Stimulated activated CD4-positive, alpha-beta T cell treated with anti-CD3 and anti-CD28 coated beads, Interleukin-2, amount 100 ng/mL, for 24 hours (primary cell): ENCODE data around the gene DNM1.

Source experiments
- DNase-seq, 2 donors: peaks; one replicate each; pipeline ENCODE4 v3.0.0-alpha.2; 2020

DNM1 gene

GRCh38 chr9:128206484-128206883, 3.3 kb downstream of the DNM1 start:
- no peak for DNase-seq

DNA sequence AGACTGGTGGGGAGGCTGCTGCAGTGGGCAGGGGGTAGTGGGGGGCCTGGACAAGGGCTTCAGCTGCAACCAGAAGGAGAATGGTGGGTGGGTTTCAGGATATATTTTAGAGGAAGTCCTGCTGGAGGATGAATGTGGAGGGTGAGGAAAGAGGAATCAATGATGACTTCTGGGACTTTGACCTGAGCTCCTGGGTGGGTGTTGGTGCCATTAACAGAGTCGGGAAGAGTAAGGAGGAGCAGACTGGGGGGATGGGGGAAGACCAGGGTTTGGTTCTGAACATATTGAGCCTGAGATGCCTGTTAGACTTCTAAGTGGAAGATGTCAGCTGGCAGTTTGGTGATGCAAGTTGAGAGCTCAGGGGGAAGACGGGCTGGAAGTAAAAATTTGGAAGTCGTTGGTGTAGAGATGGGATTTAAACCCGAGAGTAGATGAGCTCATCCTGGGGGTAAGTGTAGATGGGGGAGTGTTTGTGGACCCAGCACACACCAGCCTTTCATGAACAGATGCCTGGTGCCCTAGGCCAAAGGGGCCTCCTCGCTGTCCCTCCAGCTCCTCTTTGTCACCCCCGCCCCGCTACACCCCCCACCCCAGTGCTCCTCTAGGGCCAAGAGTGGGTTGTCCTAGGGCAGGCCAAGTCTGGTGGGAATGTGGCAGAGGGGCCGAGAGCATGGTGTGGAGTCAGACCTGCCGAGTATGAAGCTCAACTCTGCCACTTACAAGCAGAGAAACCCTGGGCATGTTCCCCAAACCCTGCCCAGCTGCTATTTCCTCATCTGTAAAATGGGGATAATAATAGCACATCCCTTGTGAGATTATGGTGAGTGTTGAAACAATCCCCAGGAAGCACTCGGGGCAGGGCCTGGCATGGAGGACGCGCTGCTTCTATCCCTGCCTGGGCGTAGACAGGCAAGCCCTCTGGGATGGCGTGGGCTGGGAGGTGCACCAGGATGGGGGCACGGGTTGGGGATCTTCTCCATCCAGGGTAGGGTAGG, 4.0 kb downstream of the DNM1 start:
- DNase-seq = no peak

DNA sequence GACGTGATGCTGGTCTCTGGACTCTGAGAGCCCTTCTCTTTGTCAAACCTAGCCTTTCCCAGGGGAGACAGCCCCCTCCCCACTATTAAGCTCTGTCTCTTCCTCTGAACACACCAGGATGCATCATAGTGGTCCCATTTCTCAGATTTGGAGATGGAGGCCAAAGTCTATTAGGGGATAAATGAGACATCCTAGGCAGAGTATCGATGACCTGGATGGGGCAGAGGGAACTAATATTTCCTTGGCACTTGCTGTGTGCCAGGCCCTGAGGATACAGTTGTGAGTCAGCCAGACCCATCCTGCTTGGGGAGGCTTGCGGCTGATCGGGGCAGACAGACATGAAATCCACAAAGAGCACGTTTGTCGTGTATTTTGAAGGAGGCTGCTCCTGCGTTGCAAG, 5.2 kb downstream of the DNM1 start:
- no peak for DNase-seq

DNA sequence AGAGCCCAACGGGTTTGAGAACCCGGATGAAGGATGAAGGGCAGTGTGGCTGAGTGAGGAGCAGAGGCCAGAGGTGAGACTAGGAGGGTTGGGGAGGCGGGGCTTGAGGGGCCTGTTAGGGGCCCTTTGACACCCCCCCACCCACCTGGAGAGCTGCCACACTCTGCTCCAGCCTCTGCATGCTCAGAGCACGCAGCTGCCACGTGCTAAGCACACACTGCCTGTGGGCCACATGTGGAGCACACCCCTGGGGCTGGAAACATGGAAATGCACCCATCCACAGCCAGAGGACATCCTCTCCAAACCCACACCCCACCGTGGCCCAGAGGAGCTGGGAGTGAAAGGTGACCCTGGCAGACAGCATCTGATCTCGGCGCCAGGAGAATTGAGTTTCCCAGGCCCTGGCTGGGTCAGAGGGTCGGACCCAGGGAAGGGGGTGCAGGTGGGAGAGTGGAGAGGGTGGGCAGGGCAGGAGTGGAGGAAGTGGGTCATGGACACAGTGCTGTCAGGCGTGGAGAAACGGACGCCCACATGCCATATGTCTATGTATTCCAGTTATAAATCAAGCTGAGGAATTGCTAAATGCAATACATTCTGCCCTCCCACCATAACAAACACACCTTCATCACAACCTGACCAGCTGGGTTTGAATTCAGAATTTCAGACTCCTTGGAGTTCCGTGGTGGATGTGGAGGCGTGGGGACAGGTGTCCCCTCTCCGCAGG, 5.9 kb downstream of the DNM1 start:
- no peak for DNase-seq

GRCh38 chr9:128211186-128211980, 8.2 kb downstream of the DNM1 start:
- DNase-seq = no peak

GRCh38 chr9:128211981-128212281, 8.8 kb downstream of the DNM1 start:
- no peak for DNase-seq

DNA sequence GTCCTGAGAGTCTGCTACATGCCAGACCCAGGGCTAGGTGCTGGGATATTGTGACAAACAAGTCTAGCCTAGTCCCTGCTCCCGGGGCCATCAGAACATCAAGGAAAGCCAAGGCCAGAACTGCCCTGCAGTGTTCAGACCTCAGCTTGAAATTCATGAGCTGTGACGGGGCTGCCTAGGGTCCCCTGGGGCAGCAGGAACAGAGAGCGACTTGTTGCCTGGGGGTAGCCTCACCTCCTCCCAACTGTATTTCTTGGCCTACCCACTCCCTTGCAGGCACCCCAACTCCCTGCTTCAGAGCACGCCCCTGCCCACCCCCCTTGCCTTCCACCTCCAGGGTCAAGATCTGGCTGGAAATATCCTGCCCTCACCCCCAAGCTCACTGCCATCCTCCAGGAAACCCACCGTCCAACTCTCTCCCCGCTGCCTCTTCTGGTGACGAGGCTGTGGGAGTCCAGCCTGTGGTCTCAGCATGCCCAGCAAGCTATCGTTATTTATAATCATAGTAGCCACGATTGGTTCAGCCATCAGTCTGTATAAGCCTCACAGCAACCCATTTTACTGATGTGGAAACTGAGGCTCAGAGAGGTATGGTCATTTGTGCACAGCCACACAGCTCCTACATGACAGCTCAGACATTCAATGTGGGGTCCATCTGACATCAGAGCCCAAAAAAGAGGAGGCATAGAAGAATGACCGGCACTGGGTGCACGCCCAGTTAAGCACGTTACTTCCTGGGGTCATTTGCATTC, 10.7 kb downstream of the DNM1 start:
- DNase-seq = no peak

DNA sequence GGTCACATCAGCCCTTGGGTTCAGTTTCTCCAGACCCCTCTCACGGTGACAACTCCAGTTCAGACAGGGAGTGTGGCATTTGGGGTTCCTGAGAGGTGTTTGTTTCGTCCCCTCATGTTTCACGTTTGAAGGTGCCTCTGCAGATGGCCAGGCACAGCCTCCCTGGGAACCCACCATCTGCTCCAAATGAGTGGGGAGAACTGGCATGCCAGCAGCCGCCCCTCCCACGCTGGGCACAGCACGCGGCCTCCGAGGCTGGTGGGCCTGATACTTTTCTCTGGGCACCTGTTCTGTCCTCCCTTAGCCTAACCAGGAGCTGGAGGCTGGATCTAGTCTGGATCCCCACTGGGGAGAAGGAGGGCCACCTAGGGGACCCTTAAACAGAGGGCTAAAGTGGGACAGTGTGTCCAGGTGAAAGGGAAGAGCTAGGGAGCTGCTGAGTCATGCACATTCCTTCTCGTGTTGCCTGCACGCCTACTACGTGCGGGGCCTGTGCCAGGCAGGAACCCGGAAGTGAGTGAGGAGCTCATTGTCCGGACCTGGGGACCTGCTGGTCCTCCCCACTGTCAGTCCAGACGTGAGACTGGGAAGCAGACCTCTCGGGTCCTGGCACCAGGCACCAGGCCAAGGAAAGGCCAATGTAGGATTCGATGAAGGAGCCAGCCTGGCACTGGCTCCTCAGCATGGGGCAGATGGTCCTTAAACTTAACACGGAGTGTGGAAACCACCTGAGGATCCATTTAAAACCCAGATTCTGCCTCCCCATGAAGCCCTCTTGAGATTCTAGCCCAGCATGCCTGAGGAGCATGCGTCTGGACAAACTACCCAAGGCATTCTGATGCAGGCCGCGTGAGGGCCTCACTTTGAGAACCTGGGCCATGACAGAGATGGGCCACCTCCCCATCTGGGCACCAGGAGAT, 11.7 kb downstream of the DNM1 start:
- DNase-seq = no peak

DNA sequence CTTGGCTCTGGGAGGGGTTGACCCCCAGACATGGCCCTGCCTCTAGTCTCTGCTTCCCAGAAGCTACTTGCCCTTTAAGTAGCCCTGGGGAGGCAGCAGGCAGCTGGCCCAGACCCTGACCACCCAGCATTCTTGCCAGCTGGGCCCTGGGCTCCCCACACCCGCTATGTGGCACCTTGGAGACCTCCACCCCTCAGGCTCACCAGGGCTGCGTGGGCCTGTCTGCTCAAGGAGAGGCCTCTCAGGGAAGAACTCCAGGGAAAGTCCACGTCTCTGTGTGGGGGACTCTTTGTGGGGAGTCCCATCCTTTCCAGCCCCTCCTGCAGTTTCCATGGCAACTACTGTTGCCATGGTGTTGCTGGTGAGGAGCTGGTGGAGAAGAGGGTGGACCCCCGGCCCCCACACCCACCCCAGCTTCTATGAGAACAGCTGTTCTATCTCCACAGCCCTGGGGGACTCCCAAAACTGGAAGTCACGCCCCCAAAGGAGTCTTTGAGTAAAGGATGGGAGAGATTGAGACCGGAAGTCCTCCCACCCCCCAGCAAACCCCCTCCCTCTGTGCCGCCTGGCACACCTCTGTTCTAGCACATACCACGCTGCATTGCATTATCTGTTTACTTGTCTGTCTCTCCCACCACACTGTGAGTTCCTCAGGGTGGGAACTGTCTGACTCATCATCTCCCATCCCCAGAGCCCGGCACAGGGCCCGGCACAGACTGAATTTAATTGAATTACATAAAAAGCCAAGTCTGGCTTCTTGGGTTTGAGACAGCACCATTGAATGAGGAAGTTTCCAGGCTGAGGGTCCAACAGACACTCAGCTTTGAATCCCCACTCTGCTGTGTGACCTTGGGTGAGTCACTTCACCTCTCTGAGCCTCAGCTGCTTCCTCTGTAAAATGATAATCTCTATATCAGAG, 12.6 kb downstream of the DNM1 start:
- no peak for DNase-seq

GRCh38 chr9:128216781-128217553, 13.8 kb downstream of the DNM1 start:
- no peak for DNase-seq

- no peak for DNase-seq
These were observed 15.0 kb downstream of the DNM1 start for GRCh38 chr9:128218172-128218517.

DNA sequence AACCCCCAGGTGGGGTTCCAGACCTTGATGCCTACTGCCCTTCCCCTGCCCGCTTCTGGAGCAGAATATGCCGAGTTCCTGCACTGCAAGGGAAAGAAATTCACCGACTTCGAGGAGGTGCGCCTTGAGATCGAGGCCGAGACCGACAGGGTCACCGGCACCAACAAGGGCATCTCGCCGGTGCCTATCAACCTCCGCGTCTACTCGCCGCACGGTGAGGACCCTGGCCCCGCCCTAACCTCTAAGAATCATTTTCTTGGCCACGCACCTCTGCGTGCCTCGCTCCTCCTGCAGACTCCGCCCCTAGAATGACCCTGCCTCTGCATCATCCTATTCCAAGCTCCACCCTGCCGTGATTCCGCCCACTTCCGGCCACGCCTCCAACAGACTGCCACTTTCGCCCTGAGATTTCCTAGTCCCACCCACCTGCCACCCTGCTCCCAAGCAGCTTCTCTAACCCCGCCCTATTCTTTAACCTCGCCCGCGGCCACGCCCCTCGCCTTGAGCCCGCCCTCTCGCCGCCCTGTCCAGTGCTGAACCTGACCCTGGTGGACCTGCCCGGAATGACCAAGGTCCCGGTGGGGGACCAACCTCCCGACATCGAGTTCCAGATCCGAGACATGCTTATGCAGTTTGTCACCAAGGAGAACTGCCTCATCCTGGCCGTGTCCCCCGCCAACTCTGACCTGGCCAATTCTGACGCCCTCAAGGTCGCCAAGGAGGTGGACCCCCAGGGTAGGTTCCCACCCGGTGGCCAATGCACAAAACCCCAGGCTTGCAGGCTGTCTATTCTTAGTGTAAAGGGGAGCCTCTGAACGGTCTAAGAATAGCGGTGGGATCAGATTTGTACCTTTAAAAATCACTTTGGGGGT, 15.6 kb downstream of the DNM1 start:
- peak; percentile 93 to 98 for DNase-seq

GRCh38 chr9:128219831-128220230, 16.7 kb downstream of the DNM1 start:
- DNase-seq = no peak

GRCh38 chr9:128222026-128222425, 18.8 kb downstream of the DNM1 start:
- DNase-seq = no peak

DNA sequence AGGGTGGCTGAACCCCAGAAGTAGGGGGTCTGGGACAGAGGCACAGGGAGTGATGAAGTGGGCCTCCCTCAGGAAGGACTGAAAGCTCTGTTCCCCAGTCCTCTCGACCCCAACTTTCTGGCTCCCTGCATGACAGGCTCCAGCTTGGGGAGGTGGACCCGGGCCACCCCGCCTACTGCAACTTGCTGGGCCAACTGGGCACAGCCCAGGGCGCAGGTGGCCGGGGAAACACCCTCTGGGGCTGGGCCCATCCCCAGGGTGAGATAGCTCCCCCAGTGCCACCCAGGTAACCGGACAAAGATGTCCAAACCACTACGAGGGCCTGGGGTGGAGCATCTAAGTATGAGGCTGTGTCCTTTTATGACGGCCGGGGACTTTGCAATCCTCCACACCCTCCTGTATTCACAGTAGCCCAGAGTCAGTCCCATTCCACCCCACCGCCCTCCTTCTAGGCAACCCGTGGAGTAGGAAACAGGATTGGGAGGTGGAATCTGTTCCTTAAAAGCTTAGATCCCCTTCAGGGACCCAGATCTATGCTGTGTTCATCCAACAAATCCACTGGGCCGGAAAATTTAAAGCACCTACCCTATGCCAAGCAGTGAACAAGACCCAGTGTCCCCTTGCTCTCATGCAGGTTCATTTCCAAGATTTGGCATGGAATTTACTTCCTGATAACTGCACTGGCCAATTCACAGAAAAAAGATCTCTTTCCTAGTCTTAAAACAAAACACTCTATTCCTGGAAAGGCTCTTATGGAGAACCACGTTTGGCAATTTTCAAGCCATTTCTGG, 19.9 kb downstream of the DNM1 start:
- DNase-seq = no peak

DNA sequence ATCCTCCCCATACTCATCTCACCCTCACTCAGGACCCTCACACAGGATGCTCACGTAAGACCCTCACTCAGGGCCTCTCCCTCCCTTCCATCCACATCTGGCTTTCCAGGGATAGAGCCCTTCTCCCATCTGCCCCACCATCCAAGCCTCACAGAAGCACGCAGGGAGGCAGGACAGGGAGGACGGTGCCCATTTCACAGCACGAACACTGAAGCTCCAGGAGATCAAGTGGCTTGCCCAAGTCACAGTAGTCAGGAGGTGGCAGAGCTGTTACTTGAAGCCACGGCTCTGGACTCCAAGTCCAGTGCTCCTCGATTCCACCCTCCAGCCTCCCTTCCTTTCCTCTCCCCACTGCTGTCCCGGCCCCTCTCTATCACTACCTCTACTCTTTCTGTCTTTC, 21.7 kb downstream of the DNM1 start:
- DNase-seq = no peak

DNA sequence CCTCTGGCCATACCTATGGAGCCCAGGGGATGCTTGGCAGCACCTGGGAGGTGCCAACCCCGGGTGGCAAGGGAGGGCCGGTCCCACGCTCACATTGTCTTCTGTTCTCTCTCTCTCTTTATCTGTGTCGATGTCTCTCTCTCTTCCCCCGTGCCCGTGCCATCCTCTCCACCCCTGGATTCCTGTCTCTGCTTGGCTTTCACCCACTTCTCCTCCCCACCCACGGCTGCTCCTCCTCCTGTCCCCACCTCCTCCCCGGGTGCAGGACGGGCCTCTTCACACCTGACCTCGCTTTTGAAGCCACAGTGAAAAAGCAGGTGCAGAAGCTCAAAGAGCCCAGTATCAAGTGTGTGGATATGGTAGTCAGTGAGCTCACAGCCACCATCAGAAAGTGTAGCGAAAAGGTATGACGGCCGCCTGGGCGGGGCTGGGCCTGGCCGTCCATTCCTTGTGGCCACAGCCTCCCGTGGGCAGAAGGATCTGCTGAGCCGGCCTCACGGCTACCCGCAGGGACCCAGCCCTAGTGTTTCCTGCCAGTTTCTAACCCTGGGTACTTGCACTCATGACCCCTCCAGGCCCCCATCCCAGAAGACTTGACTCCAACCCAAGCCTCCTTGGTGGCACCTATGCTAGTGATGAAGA, 22.7 kb downstream of the DNM1 start:
- no peak for DNase-seq
